Sigmoid colon (tissue), 7 donors: ENCODE results near the gene MED13L. TPM values are rescaled to one million over a fixed set of nuclear protein-coding genes. Genes with fewer than 3 reads are reported as not detected.

Experiments used
- DNase-seq: peaks from one replicate; pipeline ENCODE4 v3.0.0-alpha.2; 2019
- H3K27ac ChIP-seq, 4 donors: fragments of 200-600 bp; sonication (generic); one replicate each; pipeline ENCODE4 v1.5.1; 2016 to 2019; ENCODE audit warnings: mild to moderate bottlenecking in 1 of 4
- H3K27me3 ChIP-seq, 3 donors: fragments of 200-600 bp; sonication (generic); one replicate each; pipeline ENCODE4 v1.5.1; 2019; ENCODE audit warnings: mild to moderate bottlenecking in 1 of 3
- H3K36me3 ChIP-seq, 4 donors: fragments of 200-600 bp; sonication (generic); one replicate each; pipeline ENCODE4 v1.5.1; 2016 to 2019
- H3K4me1 ChIP-seq, 4 donors: fragments of 200-600 bp; sonication (generic); one replicate each; pipeline ENCODE4 v1.5.1; 2017 to 2019
- H3K4me3 ChIP-seq, 4 donors: fragments of 200-600 bp; sonication (generic); one replicate each; pipeline ENCODE4 v1.5.1; 2017 to 2019; ENCODE audit warnings: mild to moderate bottlenecking in 2 of 4, moderate library complexity in 1 of 4
- H3K9me3 ChIP-seq, 4 donors: fragments of 200-600 bp in 3 of 4; sonication (generic) in 3 of 4; one replicate each; pipeline versions ENCODE4 v1.5.1 to v1.6.1; 2013 to 2019
- CTCF ChIP-seq, 4 experiments: fragments of 450-650 bp in 3 of 4; fragments of 200-600 bp in 1 of 4; IDR thresholded peaks; one replicate each; pipeline ENCODE4 v1.5.1; 2016 to 2019; ENCODE audit warnings: antibody characterized with exemption in 4 of 4, mild to moderate bottlenecking in 3 of 4, moderate library complexity in 2 of 4
- EP300 ChIP-seq, 4 donors: sonication (generic); formaldehyde crosslinking; IDR thresholded peaks; one replicate each; pipeline ENCODE4 v1.6.1; 2017; ENCODE audit warnings: antibody characterized with exemption in 4 of 4
- POLR2A ChIP-seq, 2 donors: fragments of 450-650 bp; IDR thresholded peaks; one replicate each; pipeline ENCODE4 v1.6.1; 2016; ENCODE audit warnings: antibody characterized with exemption in 2 of 2, mild to moderate bottlenecking in 2 of 2, moderate library complexity in 2 of 2
- POLR2AphosphoS5 ChIP-seq, 4 donors: sonication (generic); formaldehyde crosslinking; IDR thresholded peaks; one replicate each; pipeline ENCODE4 v1.6.1; 2017; ENCODE audit warnings: antibody characterized with exemption in 4 of 4
- WGBS, 2 donors: extraction: QIAGEN DNeasy Blood & Tissue Kit; methylation state at CpG; one replicate each; pipeline ENCODE4 v1.1.7; 2013; 5-methylcytosine and 5-hydroxymethylcytosine counted together
- intact Hi-C: fragments of 100-400 bp; cut with DNase I; formaldehyde crosslinking; loops from one replicate; pipeline ENCODE4 v1.15.1; 2023
- polyA plus RNA-seq, 3 donors: library from polyadenylated mRNA; stranded (reverse); fragments of 200-250 nt; gene quantifications; one replicate each; pipeline ENCODE4 v1.2.3, GENCODE V29; 2013
- total RNA-seq, 4 donors: library from RNA; depleted of rRNA; stranded (reverse); fragments of >200 nt; gene quantifications; one replicate each; pipeline ENCODE4 v1.1.0, GENCODE V29; 2016
- donor health status: healthy with polysubstance abuse.
- donor health status: Bipolar disorder and iron deficiency.
- donor health status: healthy.

MED13L gene
- total and polyA plus RNA-seq, 7 donors, result 12.5 to 246 (median 151) TPM

GRCh38 chr12:116304621-116305020 is 27.1 kb upstream of the MED13L start:
- no peak for DNase-seq
- intact Hi-C loops, result no loop called here
- H3K36me3 ChIP-seq, result no peaks in the 10 kb centered on the region
- H3K27ac ChIP-seq, result no peak overlapping the region
- no peak for TF ChIP-seq POLR2A (IDR thresholded peaks at IDR 0.05)
- TF ChIP-seq POLR2AphosphoS5 (IDR thresholded peaks at IDR 0.05), result no peak
- TF ChIP-seq EP300 (IDR thresholded peaks at IDR 0.05), result no peak
- TF ChIP-seq CTCF (IDR thresholded peaks at IDR 0.05), result no peak
- H3K4me3 ChIP-seq, result no peak overlapping the region
- H3K4me1 ChIP-seq, result peaks cover 0 to 22% (median 13%) of the 10 kb centered on the region in 4 donors
- WGBS, 2 donors, result 94 to 98% methylated on average over 4 of the region's 4 CpGs
- no peaks in the 10 kb centered on the region for H3K27me3 ChIP-seq
- H3K9me3 ChIP-seq, result no peaks in the 10 kb centered on the region

GRCh38 chr12:116303929-116304328 is 26.4 kb upstream of the MED13L start:
- H3K4me1 ChIP-seq, result peaks cover 0 to 29% (median 20%) of the 10 kb centered on the region in 4 donors
- TF ChIP-seq POLR2A (IDR thresholded peaks at IDR 0.05), result no peak
- TF ChIP-seq POLR2AphosphoS5 (IDR thresholded peaks at IDR 0.05), result no peak
- no peak for TF ChIP-seq EP300 (IDR thresholded peaks at IDR 0.05)
- no peak for TF ChIP-seq CTCF (IDR thresholded peaks at IDR 0.05)
- DNase-seq, result peak; percentile 76
- H3K9me3 ChIP-seq, result no peaks in the 10 kb centered on the region
- H3K27ac ChIP-seq, result peak overlapping the region in 1 of 4 donors; percentile 27
- H3K36me3 ChIP-seq, result no peaks in the 10 kb centered on the region
- WGBS, 2 donors, result 69 to 86% methylated on average over 2 of the region's 2 CpGs
- intact Hi-C loops, result no loop called here
- H3K4me3 ChIP-seq, result no peak overlapping the region
- no peaks in the 10 kb centered on the region for H3K27me3 ChIP-seq

GRCh38 chr12:116303066-116303465 is 25.6 kb upstream of the MED13L start:
- Histone ChIP-seq H3K4me1 (peaks cover 0 to 34% (median 22%) of the 10 kb centered on the region in 4 donors), H3K27ac (no peak overlapping the region)
- 85 to 89% methylated on average over 4 of the region's 4 CpGs for WGBS, 2 donors

GRCh38 chr12:116302166-116303058 is 24.9 kb upstream of the MED13L start:
- Histone ChIP-seq H3K4me1 (peaks cover 0 to 38% (median 23%) of the 10 kb centered on the region in 4 donors), H3K36me3 (no peaks in the 10 kb centered on the region), H3K27ac (no peak overlapping the region), H3K27me3 (no peaks in the 10 kb centered on the region), H3K4me3 (no peak overlapping the region), H3K9me3 (no peaks in the 10 kb centered on the region)
- intact Hi-C loops, result no loop called here
- DNase-seq, result no peak
- 85 to 89% methylated on average over 23 of the region's 23 CpGs for WGBS, 2 donors
- no peak for TF ChIP-seq POLR2AphosphoS5 (IDR thresholded peaks at IDR 0.05)
- TF ChIP-seq CTCF (IDR thresholded peaks at IDR 0.05), result no peak
- TF ChIP-seq POLR2A (IDR thresholded peaks at IDR 0.05), result no peak
- no peak for TF ChIP-seq EP300 (IDR thresholded peaks at IDR 0.05)

More at GRCh38 chr12:116303066-116303465, 25.6 kb upstream of the MED13L start:
- intact Hi-C loops, result no loop called here
- no peak for DNase-seq
- no peaks in the 10 kb centered on the region for H3K9me3 ChIP-seq
- H3K4me3 ChIP-seq, result no peak overlapping the region
- TF ChIP-seq CTCF (IDR thresholded peaks at IDR 0.05) (no peak), POLR2AphosphoS5 (IDR thresholded peaks at IDR 0.05) (no peak), EP300 (IDR thresholded peaks at IDR 0.05) (no peak), POLR2A (IDR thresholded peaks at IDR 0.05) (no peak)
- H3K36me3 ChIP-seq, result no peaks in the 10 kb centered on the region
- no peaks in the 10 kb centered on the region for H3K27me3 ChIP-seq
